NCI-H1048 (cell line): ENCODE measurements around the gene AP4B1.

ENCODE experiments used
- DNase-seq: peaks from one replicate; lab custom pipeline; 2025; lab: John Stamatoyannopoulos, UW

AP4B1 gene

DNA sequence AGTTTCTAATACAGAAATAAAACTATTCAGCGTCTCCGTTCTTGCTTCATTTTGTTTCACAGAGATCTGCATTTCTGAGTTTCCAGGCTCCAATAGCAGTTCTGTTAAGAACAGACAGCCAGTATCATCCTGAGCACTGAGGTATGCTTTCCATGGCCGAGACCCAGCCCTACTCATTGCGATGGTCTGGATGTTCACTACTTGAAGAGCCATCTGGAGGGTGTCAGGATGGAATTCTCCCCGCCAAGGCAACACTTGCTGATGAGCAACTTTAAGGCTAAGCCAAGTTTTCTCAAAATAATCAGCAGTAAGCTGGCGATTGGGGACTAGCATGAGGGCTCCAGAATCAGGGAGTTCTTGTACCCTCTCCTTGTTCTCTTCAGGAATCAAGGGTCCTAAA is 9.5 kb downstream of the AP4B1 start:
- DNase-seq = no peak

GRCh38 chr1:113893267-113893666 is 11.3 kb downstream of the AP4B1 start:
- no peak for DNase-seq

DNA sequence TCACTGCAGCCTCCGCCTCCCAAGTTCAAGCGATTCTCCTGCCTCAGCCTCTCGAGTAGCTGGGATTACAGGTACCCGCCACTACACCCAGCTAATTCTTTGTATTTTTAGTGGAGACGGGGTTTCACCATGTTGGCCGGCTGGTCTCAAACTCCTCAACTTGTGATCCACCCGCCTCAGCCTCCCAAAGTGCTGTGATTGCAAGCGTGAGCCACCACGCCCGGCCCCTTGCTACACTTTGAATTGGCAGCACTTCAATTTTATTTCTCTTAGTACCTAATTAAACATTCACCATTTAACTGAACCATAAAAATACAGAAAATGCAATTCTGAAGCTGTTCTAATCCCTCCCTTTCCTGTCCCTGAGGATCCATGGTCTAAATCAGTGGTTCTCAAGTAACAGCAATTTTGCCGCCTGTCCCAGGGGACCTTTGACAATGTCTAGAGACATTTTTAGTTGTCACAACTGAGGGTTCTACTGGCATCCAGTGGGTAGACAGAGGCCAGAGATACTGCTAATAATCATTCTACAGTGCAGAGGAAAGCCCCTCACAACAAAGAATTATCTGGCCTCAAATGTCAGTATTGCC is 12.9 kb downstream of the AP4B1 start:
- no peak for DNase-seq

DNA sequence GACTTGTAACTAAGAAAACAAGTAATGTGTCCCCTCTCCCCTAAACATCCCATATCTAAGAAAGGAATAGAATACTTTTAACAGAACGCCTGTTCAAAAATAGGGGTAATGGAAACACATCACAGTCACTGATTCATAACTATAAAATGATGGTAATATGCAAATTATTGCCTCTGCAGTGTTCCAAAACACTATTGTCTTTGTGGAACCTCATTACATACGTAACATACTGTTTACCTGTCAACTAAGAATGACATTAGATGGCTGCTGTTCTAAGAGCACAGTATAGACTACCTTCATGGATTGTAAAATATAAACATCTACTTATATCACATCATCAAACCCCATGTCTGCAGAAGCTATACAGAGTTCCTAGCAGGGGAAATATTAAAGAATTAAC is 13.8 kb downstream of the AP4B1 start:
- DNase-seq = no peak

DNA sequence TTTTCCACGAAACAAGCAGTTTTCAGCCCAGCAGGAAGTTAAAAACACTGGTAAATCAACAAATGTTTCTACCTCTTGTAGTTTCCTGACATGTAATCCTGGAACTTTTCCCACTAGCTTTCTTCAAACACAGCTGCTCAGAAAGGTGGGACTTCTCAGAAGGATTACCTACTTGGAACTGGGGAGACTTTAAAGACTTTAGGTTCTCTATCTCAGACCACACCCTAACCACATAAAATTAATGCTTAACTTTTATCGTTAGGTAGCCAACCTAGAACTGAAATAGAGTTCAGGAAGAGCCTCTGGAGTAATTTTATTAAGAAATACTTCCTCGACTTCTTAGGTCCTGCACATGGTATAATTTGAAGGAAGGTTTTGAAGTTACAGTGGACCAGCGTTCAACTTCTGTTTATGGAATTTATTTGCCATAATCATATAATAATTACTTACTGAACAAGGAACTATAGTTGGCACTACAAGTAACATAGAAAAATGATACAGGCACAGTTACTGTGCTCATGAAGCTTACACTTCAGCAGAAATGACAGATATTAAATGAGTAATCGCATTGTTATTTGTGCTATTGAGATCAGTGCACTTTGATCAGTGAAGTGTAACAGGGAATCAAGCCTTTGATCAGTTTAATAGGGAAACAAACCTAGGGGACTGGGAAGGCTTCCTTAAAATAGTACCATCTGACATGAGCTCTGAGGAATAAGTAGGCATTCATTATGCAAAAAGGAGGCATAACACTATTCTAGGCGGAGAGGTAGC is 17.0 kb downstream of the AP4B1 start, which contains the start of gene BCL2L15:
TSS of gene BCL2L15 (minus strand) at position 180 of the 774 bp plus-strand sequence. CDS start 206 bp downstream, outside the sequence.
- no peak for DNase-seq

GRCh38 chr1:113886417-113887401 is 17.9 kb downstream of the AP4B1 start:
- DNase-seq = no peak

DNA sequence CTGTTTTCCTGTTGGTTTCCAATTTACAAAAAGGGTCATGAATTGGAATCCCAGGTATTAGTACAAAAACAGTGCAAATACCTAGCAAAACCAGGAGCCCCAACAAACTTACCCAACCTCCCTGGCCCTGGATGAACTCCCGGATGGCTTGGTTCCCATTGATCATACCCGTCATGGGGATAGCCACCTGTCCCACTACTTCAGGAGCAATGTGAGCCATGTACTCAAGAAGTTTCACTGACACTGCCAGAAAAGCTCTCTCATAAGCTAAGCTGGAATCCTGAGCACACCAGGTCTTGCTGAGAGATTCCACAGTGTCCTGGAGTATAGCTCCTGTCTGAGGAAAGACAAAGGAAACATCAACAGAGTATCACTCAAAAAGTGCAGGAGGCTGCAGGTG is 22.9 kb downstream of the AP4B1 start:
- no peak for DNase-seq

DNA sequence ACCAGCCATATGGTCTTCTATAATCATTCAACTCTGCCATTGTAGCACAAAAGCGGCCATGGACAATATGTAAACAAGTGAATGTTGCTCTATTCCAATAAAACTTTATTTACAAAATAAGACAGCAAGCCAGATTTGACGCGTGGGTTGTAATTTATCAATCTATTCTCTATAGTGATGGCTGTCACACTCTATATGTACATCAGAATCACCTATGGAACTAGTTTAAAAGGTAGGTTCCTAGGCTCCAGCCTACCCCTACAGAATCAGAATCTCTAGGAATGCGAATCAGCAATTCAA is 24.9 kb downstream of the AP4B1 start:
- no peak for DNase-seq

DNA sequence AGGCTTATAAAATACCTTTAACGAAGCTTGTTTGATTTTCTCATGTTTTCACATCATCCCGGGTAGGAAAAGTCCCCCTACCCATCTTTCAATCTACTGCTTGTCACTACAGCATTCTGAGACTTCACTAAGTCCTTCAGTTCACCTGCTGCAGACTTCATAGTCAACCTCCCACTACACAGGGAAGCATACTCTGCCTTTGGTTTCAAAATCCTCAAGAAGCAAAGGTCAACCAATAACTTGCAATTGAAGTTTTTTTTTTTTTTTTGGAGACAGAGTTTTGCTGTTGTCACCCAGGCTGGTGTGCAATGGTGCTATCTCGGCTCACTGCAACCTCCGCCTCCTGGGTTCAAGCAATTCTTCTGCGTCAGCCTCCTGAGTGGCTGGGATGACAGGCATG is 28.4 kb downstream of the AP4B1 start:
- no peak for DNase-seq

- no peak for DNase-seq
Observed at GRCh38 chr1:113875714-113876113, 28.9 kb downstream of the AP4B1 start.

DNA sequence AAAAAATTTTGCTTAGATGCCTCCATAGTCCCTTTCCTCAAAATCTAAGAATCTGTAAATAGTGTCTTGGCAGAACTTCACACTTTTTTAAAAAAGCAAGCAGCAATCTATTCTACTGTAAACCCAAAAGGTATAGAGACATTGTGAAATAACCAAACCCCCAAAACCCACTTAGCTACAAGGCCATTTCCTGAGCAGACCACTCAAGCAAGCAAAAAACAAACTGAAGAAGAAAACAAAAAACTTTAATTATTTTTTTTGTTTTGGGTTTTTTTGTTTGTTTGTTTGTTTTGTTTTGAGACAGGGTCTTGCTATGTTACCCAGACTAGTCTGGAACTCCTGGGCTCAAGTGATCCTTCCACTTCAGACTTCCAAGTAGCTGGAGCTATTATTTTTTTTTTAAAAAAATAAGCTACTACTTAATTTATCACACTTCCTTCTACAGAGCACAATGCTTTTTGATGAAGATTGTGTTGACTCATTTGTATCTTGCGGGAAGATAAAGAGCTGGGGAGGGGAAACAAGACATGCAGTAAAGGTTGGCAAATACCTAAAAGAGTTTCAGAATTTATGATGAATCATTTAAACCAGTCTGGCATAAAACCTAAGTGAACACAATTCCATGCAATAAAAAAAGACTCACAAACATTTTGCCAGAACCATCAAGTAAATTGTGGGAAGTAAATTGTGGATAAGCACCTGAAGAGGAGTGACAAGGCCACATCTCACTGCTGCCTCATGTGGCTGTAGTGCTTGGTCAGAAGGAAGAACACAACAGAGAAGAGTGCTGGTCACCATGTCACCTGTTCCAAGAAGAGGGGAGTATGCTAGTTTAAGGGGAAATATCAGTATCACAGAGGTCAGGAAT is 30.4 kb downstream of the AP4B1 start:
- no peak for DNase-seq

DNA sequence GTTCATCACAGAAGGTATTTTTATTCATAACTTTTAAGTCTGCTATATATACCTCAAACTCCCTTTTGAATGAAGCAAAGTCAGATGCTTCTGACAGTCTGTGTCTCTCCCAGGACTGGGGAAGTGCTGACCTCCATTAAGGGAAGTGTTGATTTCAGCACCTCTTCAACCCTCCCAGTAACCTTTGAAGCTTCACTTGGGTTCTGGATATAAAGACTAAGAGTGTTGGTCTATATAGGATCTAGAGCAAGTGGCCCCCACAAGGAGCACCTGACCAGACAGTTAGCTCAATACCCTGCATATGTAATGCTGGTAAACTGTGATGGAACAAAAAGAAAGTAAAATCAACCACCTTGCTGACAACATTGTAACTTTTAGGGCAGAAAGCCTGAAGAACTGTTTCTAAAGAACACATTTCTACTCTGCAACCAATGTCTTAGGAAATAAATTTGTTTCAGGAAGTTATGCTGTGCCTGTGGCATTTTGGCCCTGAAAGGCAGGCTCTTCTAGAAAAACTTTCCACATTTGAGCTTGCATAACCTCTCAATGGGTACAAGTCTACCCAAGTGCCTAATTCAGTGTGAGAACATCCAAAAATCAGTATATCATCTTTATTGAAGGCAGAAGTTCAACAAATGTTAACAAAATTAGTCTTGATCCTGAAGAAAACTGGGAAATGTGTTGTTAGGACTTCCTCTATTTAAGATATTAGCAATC is 32.2 kb downstream of the AP4B1 start:
- DNase-seq = no peak

- DNase-seq = no peak
Observed at GRCh38 chr1:113871597-113872113, 32.9 kb downstream of the AP4B1 start, which contains the start of gene PTPN22. TSS of gene PTPN22 (minus strand) at chr1:113871712.

- no peak for DNase-seq
Observed at GRCh38 chr1:113870778-113871177, 33.8 kb downstream of the AP4B1 start.

- no peak for DNase-seq
Observed at GRCh38 chr1:113868387-113869083, 36.1 kb downstream of the AP4B1 start.

DNA sequence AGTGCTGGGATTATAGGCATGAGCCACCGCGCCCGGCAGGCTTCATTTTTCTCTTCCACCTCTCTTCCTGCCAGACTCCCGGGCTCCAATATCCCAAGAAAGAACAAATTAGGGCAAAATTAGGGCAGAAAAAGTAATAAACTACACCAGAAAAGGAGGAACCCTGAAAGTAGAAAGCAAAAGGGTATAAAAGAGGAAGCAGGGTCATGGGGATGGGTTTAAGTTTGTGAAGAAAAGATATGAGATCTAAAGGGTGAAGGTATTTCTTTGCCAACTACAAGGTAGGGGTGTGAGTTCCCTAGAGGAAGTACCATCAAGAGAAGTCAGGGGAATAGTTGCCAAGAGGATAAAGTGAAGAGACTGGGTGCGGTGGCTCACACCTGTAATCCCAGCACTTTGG is 43.0 kb downstream of the AP4B1 start:
- DNase-seq = no peak

DNA sequence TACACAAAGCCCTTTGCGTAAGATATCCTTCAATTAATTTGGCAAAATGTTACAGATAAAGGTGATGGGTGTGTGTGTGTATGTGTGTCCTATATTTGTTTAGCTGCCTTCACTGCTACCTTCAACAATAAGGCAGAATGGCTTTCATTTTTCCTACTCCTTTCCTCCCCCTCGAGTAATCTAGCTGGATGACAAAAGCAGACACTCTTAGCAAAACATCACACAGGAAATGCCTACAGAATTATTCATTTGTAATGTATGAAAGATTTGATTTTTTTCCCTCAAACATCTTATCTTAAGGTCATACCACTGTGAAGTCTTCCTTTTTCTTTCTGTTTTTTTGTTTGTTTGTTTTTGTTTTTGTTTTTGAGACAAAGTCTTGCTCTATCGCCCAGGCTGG is 43.7 kb downstream of the AP4B1 start:
- no peak for DNase-seq

GRCh38 chr1:113859478-113860175 is 45.0 kb downstream of the AP4B1 start:
- DNase-seq = no peak

- no peak for DNase-seq
Observed at GRCh38 chr1:113858982-113859381, 45.6 kb downstream of the AP4B1 start.

GRCh38 chr1:113858418-113858817 is 46.2 kb downstream of the AP4B1 start:
- no peak for DNase-seq
